ENCODE data around the gene HIP1R. TPM values are rescaled to one million over a fixed set of nuclear protein-coding genes. Genes with fewer than 3 reads are reported as not detected.
"Not testable (repeated sequence)": the region's sequence is repeated elsewhere in the genome, so short reads cannot be mapped to it uniquely, and the experiment has no call there.

The HIP1R gene
- total RNA-seq, 1 experiment from 2014 or later: 14.1 TPM

DNA sequence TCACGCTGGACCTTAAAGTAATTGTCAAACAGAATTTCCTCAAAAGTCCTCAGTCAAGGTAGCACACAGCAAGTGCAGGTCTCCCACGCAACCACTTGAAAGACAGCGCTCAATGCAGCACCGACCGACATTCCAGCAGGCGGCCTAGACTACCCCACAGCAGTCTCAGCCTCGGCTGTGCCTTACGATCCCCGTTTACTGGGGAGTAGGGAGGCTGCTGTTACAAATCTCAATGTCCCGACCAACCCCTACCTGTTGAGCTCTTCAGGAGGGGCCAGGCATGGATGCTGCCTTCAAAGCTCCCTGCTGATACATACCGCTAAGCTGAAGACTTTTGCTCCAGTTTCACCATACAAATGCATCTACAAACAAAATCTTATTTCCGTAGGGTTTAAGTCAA, 38.8 kb downstream of the HIP1R start:
- no peak for DNase-seq (ENCODE audit: low read depth)

- no peak for DNase-seq (ENCODE audit: low read depth)
These were observed 40.4 kb downstream of the HIP1R start for GRCh38 chr12:122875590-122876220.

DNA sequence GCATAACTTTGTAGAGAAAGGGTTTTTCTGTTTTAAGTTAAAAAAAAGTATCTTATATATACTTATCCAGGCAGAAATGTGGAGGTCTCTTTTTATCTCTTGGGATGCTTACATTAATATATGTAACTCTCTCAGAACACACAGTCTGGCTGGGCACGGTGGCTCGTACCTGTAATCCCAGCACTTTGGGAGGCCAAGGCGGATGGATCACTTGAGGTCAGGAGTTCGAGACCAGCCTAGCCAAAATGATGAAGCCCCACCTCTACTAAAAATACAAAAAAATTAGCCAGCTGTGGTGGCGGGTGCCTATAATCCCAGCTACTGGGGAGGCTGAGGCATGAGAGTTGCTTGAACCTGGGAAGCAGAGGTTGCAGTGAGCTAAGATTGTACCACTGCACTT, 41.0 kb downstream of the HIP1R start:
- DNase-seq (ENCODE audit: low read depth): not testable (repeated sequence)

DNA sequence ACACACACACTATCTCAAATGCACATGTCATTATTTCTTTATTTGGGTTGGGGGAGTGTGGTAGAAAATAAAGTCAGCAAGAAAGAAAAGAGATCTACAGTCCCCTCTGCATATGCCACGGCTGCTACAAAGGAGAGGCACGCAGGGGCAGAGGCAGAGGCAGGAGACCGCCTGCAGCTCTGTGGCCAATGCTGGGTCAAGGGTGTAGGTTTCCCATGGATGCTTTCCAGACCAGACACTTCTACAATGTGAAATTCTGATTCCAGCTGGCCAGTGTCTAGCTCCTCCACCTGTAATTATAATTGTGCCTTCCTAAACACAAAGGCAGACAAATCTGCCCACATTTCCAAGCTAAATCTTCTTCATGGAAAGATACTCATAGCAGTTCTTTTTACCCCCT, 41.5 kb downstream of the HIP1R start:
- no peak for DNase-seq (ENCODE audit: low read depth)

DNA sequence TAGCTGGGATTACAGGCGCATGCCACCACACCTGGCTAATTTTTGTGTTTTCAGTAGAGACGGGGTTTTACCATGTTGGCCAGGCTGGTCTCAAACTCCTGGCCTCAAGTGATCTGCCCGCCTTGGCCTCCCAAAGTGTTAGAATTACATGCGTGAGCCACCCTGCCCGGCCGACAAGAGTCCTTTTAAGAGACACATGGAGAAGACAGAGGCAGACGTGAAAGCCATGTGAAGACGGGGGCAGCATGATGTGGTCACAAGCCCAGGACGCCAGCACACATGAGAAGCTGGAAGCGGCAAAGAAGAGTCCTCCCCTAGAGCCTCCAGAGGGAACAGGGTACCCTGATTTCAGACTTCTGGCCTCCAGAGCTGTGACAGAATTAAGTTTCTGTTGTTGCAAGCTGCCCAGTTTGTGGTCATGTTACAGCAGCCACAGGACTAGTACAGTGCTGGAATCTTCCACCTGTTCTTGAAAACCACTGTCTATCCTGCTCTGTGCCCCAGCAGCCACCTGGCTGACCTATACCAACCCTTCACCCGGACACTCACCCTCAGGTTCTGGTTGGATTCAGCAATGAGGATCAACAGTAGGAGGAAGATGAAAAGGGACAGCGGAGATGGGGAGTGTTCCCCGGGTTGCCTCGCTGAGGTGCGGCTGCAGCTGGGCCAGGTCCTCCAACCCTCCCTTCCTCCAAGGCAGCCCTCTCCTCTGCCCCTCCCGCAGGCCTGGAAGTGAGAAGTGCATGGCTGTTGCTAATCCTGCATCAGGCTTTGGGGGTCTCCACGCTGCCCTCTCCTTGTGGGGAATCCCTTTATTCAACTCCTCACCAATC, 43.7 kb downstream of the HIP1R start:
- DNase-seq (ENCODE audit: low read depth): peak; percentile 76

- no peak for DNase-seq (ENCODE audit: low read depth)
These were observed 45.0 kb downstream of the HIP1R start for GRCh38 chr12:122880155-122880667.

DNA sequence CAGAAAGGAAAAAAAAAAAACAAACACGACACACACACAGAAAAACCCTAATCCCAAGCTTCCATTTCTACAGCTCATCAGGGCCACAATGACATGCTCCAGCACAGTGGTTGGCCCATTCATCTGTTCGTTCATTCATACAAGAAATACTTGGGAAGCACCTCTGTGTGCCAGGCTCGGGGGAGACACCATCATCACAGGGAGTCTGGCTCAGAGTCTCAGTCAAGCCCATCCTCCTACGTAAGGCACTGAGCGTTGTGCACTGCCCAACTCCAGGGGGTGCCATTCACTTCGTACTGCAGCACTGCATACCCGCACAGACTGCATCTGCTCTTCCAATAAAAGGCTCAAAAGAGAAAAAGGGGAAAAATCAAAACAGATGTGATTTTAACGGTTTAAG, 45.4 kb downstream of the HIP1R start:
- peak; percentile 55 for DNase-seq (ENCODE audit: low read depth)

- DNase-seq (ENCODE audit: low read depth): no peak
These were observed 47.8 kb downstream of the HIP1R start for GRCh38 chr12:122882908-122883558.

DNA sequence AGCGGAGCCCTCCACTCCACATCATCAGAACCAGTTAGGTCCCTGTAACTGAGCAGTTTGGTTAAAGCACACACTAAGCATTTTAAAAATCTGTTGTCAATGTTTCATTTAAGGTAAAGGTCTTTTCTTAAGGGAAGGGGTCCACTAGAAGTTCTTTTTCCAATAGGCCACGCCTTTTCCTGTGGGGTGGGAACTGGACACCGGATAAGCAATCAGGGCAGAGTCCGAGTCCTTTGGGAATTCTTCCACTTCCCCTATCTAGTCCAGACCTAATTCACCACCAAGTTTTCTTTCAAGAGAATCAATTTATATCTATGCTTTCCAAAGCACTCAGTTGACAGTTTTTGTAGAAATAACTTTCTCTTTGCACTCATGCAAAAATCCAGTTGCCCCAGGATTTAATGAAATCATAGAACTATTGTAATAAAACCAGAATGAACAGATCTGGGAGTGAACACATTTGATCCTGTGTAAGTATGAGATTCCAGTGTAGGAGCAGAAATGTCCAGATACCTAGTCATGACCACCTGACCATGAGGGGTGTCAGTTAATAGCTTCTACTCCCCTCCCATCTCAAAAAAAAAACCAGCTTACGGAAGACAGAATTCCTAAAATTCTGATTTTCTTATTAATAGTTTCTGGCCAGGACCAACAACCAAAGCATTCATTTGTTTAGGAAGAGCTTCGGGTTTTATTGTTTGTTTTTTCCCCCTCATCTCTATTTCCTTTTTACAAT, 49.0 kb downstream of the HIP1R start:
- no peak for DNase-seq (ENCODE audit: low read depth)

GRCh38 chr12:122884860-122885259, 49.6 kb downstream of the HIP1R start:
- DNase-seq (ENCODE audit: low read depth): peak; percentile 51

GRCh38 chr12:122886161-122886560, 50.9 kb downstream of the HIP1R start:
- DNase-seq (ENCODE audit: low read depth): no peak

DNA sequence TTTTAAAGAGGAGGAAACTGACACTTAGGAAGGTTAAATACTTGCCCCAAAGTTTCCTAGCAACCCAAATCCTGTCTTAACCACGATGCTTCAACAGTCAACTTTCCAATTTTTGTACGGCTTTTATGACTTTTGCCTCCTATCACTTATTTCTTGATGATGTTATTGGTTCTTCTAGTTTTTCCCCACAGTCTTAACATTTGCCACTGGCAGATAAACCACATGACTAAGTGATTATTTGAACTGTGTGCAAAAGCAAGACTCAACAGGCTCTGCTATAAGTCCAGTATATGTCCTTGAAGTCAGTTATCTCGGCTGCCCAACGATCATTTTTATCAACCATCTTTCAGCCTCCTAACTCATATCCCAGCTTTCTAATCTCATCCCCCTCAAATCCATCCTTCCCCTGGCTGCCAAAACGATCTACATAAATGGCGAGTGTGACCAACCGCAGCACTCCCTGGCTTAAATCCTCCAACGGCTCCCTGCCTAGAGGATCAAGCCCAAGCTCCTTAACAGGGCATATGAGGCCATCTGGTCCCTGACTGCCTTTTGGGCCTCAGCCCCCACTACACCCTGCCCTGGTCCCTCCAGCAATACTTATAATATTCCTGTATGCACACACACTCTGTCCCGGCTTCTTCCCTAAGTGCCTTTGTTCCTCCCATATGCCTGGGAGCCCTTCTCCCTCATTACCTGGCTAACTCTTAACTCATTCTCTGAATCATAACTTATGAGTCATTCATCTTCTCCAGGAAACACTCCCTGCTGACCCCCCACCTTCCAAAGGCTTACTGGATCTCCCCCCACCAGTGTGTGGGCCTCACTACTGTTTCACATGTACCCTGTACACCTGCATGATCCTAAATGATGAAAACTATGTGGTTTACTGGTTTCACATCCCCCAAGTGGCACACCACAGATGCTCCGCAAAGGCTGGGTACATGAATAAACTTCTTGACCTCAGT, 51.9 kb downstream of the HIP1R start:
- DNase-seq (ENCODE audit: low read depth): peak; percentile 53

- DNase-seq (ENCODE audit: low read depth): no peak
These were observed 52.6 kb downstream of the HIP1R start for GRCh38 chr12:122887819-122888212.

- no peak for DNase-seq (ENCODE audit: low read depth)
These were observed 53.0 kb downstream of the HIP1R start for GRCh38 chr12:122888232-122888752.

- DNase-seq (ENCODE audit: low read depth): no peak
These were observed 54.7 kb downstream of the HIP1R start for GRCh38 chr12:122889761-122890520.

- DNase-seq (ENCODE audit: low read depth): peak; percentile 94
These were observed 56.6 kb downstream of the HIP1R start for GRCh38 chr12:122891661-122892525.

DNA sequence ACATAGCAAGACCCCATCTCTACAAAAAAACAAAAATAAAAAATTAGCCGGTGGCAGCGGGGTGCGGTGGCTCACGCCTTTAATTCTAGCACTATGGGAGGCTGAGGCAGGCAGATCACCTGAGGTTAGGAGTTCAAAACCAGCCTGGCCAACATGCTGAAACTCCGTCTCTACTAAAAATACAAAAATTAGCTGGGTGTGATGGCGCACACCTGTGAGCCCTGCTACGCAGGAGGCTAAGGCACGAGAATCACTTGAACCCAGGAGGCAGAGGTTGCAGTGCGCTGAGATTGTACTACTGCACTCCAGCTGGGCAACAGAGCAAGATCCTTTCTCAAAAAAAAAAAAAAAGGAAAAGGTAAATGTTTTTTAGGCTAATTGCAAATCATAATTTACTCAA, 57.5 kb downstream of the HIP1R start:
- DNase-seq (ENCODE audit: low read depth): not testable (repeated sequence)
